ENCODE measurements around the gene PRM3.

- TF ChIP-seq CTCF (optimal IDR thresholded peaks at IDR 0.05 in 1 of 3, IDR thresholded peaks at IDR 0.05 in 1 of 3, conservative IDR thresholded peaks at IDR 0.05 in 1 of 3; ENCODE audit: extremely low read depth in 1 of 3, insufficient read depth in 2 of 3, low read length in 3 of 3) (no peak), EZH2 (IDR thresholded peaks at IDR 0.05; ENCODE audit: low read length) (no peak)
These were observed 43.0 kb upstream of the PRM3 start for GRCh38 chr16:11316331-11317015.

All from keratinocyte (primary cell).